Measurements from ENCODE around the gene MAP4K5.

The MAP4K5 gene

DNA sequence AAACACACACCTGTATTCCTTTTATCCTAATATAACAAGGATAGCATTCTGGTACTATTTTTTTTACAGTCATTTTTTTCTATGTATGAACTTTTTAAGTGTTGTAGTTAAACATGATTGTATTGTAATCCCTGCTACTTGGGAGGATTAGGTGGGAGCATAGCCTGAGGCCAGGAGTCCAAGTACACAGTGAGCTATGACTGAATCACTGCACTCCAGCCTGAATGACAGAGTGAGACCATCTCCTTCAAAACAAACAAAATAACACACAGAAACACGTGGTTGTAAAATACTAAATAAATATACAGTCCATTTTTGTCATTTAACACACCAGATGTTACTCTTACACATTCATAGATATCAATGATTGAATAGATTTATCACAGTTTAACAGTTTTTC is 56.9 kb downstream of the MAP4K5 start:
- no peak for DNase-seq

GRCh38 chr14:50471838-50472465 is 60.4 kb downstream of the MAP4K5 start:
- DNase-seq = no peak

DNA sequence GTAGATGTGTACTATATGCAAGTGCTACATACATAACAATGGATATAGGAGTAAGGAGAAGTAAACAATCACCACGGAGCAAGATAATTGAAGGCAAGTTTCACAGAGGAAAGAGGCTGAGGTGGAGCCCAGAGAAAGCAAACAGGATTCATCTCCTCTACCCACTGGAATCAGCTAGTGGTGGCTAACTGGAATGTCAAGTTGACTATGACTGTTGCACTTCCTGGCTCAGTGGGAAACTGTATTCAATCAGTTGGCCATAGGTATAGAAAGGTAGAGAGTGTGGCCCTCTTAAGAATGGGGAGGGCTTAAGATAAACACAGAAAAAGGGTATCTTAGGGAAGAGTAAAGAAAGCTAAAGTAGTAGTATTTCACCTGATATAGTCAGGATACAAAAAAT is 62.4 kb downstream of the MAP4K5 start:
- no peak for DNase-seq

- no peak for DNase-seq
Observed at GRCh38 chr14:50462111-50462510, 70.3 kb downstream of the MAP4K5 start.

- no peak for DNase-seq
Observed at GRCh38 chr14:50453869-50454268, 78.5 kb downstream of the MAP4K5 start.

GRCh38 chr14:50452979-50453705 is 79.2 kb downstream of the MAP4K5 start:
- no peak for DNase-seq

- no peak for DNase-seq
Observed at GRCh38 chr14:50452296-50452695, 80.1 kb downstream of the MAP4K5 start.

DNA sequence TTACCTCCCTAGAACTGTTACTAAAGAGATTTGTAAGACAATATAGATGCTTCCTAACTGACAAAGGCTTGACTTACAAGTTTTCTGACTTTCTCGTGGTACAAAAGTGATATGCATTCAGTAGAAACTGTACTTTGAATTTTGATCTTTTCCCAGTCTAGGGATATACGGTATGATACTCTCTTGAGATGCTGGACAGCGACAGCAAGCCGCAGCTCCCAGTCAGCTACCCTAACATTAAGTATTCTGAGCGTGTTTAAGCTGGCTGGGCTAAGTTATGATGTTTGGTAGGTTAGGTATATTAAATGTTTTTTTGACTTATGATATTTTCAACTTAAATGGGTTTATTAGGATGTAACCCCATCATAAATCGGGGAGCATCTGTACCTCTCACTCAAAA is 80.5 kb downstream of the MAP4K5 start:
- DNase-seq = no peak

- DNase-seq = no peak
Observed at GRCh38 chr14:50447461-50447860, 84.9 kb downstream of the MAP4K5 start.

- no peak for DNase-seq
Observed at GRCh38 chr14:50434528-50434927, 97.8 kb downstream of the MAP4K5 start.

GRCh38 chr14:50432131-50432530 is 100.2 kb downstream of the MAP4K5 start:
- DNase-seq = no peak

DNA sequence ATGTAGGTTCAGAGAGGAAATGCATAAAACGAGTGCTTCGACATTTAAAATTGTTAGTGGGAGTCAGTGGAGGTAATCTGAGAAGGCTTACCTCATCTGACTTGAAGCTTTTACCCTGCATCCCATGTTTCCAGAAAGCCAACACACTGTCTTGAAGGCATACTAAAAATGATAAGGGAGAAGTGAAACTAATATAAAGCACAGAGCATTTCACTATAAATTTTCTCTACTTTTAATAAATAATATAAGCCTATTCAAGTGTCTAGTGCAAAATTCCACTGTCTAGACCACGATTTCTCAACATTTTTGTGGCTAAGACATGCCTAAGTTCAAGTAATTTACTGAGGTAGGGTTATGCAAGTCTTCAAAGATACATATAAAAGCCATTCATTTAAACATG is 106.6 kb downstream of the MAP4K5 start:
- DNase-seq = no peak

GRCh38 chr14:50425105-50425504 is 107.3 kb downstream of the MAP4K5 start:
- no peak for DNase-seq

- no peak for DNase-seq
Observed at GRCh38 chr14:50423529-50423928, 108.8 kb downstream of the MAP4K5 start.

- DNase-seq = no peak
Observed at GRCh38 chr14:50421499-50421898, 110.9 kb downstream of the MAP4K5 start.

- DNase-seq = no peak
Observed at GRCh38 chr14:50417853-50418252, 114.5 kb downstream of the MAP4K5 start.

DNA sequence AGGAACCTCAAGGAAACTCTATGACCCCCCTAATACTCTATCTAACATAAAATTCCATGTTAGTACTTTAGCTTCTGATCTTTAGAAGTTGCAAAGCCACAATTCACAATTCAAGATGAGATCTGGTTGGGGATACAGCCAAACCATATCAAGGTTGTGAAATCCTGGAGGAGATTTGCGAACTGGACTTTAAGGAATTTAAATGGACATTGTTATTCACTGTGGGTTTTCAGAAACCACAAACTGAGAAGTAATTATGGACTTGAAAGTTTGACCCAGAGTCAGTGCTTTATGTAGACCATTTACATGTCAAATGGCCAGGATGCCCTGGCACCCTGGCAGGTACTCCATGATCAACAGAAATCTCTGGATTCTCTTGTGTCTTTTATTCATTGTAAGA is 121.4 kb downstream of the MAP4K5 start:
- no peak for DNase-seq

- DNase-seq = no peak
Observed at GRCh38 chr14:50410071-50410470, 122.3 kb downstream of the MAP4K5 start.

DNA sequence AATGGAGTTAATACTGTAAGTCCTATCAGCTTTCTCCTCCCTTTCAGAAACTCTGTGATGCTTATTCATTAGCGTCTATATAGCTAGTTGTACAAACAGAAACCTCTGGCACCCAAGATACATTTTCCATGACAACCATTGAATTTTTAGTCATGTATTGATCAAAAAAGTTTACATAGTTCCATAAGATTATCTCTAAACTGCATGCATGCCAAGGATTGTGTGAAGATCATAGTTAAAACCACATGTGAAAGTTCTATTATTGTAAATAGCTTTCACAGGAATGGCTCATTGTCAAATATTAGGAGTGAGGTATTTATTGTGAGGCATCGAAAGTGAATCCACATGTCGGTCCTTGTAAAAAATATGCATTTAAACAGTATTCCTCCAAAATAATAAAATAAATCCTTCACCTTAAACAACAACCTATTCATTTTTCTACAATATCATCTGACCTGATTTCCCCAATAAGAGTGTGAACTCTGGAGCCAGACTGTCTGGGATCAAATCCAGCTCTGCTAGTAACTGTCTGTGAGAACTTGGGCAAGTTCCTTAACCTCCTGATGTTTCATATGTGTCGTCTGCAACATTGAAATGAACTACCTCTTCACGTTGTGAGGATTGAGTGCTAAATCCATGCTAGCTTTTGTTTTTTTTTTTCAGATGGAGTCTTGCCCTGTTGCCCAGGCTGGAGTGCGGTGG is 125.1 kb downstream of the MAP4K5 start:
- no peak for DNase-seq

DNA sequence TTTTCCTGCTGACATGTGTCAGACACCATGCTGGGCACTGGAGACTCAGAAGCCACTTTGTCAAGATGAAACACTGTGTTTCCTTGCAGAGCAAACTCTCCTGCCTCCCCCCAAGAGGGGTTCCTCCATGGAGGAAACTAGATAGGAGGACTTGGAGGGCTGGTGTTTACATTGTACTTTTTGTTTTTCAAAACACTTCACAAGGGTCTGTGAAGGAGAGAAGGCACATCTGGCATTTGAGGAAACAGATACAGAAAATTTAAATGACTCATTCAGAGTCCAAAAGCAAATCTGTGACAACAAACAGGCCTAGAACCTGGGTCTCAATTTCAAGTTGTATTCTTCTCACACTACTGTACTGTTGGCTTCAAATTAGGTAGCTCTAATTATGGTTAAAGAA is 128.9 kb downstream of the MAP4K5 start:
- no peak for DNase-seq

DNA sequence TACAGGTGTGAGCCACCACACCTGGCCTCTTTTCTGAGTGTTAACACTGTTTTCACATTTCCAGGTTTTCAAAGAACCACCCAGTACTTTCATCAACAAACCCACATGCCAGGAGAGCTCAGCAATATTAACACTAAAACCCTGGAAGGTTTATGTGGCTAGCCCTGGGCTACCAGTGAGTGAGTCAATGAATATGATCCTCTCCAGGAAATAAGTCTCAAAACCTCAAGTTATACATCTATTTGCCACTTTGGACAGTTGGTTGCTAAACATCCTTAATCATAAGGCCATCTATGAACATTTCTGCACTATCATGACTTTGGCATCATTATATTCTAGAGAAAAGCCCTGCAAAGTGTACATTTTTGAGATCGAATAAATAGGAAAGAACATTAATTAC is 129.4 kb downstream of the MAP4K5 start:
- DNase-seq = no peak

DNA sequence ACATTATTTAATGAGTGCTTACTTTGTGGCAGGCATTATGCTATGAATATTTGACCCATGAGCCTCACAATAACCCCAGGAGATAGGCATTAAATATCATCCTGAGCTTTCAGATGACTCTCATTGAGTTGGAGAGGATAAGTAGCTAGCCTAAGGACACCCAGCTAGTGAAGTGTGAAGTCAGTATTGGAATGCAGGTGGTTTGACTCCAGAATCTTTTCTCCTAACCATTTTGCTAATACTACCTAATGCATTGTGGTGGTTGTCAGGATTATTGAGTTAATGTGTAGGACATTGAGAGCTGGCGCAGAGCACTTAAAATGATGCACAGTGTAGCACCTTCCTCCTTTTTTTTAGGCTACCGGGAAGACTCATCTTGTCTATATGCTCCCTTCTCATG is 131.9 kb downstream of the MAP4K5 start:
- DNase-seq = no peak

GRCh38 chr14:50399251-50400032 is 132.9 kb downstream of the MAP4K5 start:
- no peak for DNase-seq

Data from activated T-cell treated with anti-CD3 and anti-CD28 coated beads, Interleukin-2, amount 50 U/mL, for 1 hour (primary cell).